HTERT RPE-1 (cell line): ENCODE data around the gene MPP2.

Source experiments
- in situ Hi-C: fragments of 300-500 bp; cut with MboI; formaldehyde crosslinking; loops from 4 replicates; pipeline ENCODE4 v1.14.3; 2020; ENCODE audit warnings: low sequenced_read_pairs

The MPP2 gene

GRCh38 chr17:43827596-43827995, 79.7 kb downstream of the MPP2 start:
- in situ Hi-C loops: no loop called here

- in situ Hi-C loops: no loop called here
Observed at GRCh38 chr17:43826206-43826605, 81.1 kb downstream of the MPP2 start.

- in situ Hi-C loops: no loop called here
Observed at GRCh38 chr17:43825567-43825966, 81.8 kb downstream of the MPP2 start.
